Measurements from ENCODE around the gene CABLES1. TPM values are rescaled to one million over a fixed set of nuclear protein-coding genes. Genes with fewer than 3 reads are reported as not detected.

The CABLES1 gene
- total and polyA plus RNA-seq, 2 of the 4 experiments (the other 2 are of a cell fraction), result 4.7 to 5.7 TPM

- intact Hi-C loops (cut with micrococcal nuclease), result no loop called here
- Histone ChIP-seq H3K36me3 (ENCODE audit: control insufficient read depth, insufficient read depth, low read length) (0 out of 2 replicates have a peak, but pooled peaks cover 2% of the 10 kb centered on the region), H2AK9ac (replicated peaks; ENCODE audit: low read depth, low read length, poor library complexity) (no peak overlapping the region), H2BK20ac (ENCODE audit: low read depth, low read length) (no peak overlapping the region), H2AFZ (replicated peaks; ENCODE audit: low read length, poor library complexity) (no peak overlapping the region), H2BK120ac (ENCODE audit: low read depth, low read length) (no peak overlapping the region), H4K5ac (ENCODE audit: low read depth, low read length) (no peak overlapping the region), H2BK5ac (ENCODE audit: low read depth, low read length, poor library complexity, severe bottlenecking) (no peak overlapping the region), H3K79me1 (ENCODE audit: low read depth in 1 of 2, low read length in 2 of 2) (peaks cover 41 to 81% of the 10 kb centered on the region in 2 experiments), H3K4me2 (ENCODE audit: low read depth, low read length) (no peak overlapping the region), H3K4me3 (ENCODE audit: insufficient read depth, low read depth, low read length) (no peak overlapping the region), H3K4ac (ENCODE audit: low read depth, low read length) (no peak overlapping the region), H3K27me3 (ENCODE audit: control insufficient read depth, insufficient read depth, low read length) (no peaks in the 10 kb centered on the region), H3K56ac (ENCODE audit: extremely low read depth, insufficient read depth, low read length) (no peak overlapping the region), H4K91ac (ENCODE audit: insufficient read depth, low read depth, low read length) (no peak overlapping the region), H2AK5ac (ENCODE audit: low read depth, low read length) (no peak overlapping the region), H3K23ac (ENCODE audit: low read depth, low read length) (no peak overlapping the region), H3K4me1 (ENCODE audit: control insufficient read depth, insufficient read depth, low read length) (peaks cover 8% of the 10 kb centered on the region), H3K9me1 (ENCODE audit: insufficient read depth, low read length) (peaks cover 22% of the 10 kb centered on the region), H3K9me3 (ENCODE audit: control insufficient read depth, insufficient read depth, low read length) (no peaks in the 10 kb centered on the region), H4K20me1 (ENCODE audit: insufficient read depth, low read length) (peaks cover 64% of the 10 kb centered on the region), H3K27ac (ENCODE audit: insufficient read depth, low read length) (no peak overlapping the region), H2BK15ac (ENCODE audit: low read depth, low read length) (no peak overlapping the region), H3K14ac (replicated peaks; ENCODE audit: low read depth, low read length) (no peak overlapping the region), H3K18ac (ENCODE audit: low read depth, low read length) (no peak overlapping the region), H4K8ac (ENCODE audit: low read depth in 2 of 2, low read length in 2 of 2) (no peak overlapping the region), H3K9ac (ENCODE audit: low read depth, low read length) (no peak overlapping the region)
- BruUV-seq (replicated peaks), result no TSS peak
- ChIA-PET CTCF (no interaction called here), POLR2A (ENCODE audit: unreplicated experiment) (no interaction called here)
- 80% methylated on average over 1 of the region's 7 CpGs; no CpG with 5 or more reads in 1 of the 2 experiments for WGBS, 2 experiments (ENCODE audit: extremely low coverage in 2 of 2, insufficient read length in 1 of 2)
- ATAC-seq (ENCODE audit: low read depth) (no peak), DNase-seq (no peak)
- dilution Hi-C loops (cut with HindIII; ENCODE audit: low sequenced_read_pairs, unreplicated experiment), result no loop called here
- in situ Hi-C loops (cut with MboI; ENCODE audit: low sequenced_read_pairs), result no loop called here
- TF ChIP-seq CTCF (conservative IDR thresholded peaks at IDR 0.05; ENCODE audit: low read depth, low read length), result no peak
- TF ChIP-seq CHD1 (IDR thresholded peaks at IDR 0.05; ENCODE audit: low read depth, low read length), result no peak
- TF ChIP-seq MXI1 (IDR thresholded peaks at IDR 0.05; ENCODE audit: borderline replicate concordance, low read depth, low read length), result no peak
- no peak for TF ChIP-seq BHLHE40 (IDR thresholded peaks at IDR 0.05; ENCODE audit: low read depth, low read length)
- TF ChIP-seq, protein P1, sequence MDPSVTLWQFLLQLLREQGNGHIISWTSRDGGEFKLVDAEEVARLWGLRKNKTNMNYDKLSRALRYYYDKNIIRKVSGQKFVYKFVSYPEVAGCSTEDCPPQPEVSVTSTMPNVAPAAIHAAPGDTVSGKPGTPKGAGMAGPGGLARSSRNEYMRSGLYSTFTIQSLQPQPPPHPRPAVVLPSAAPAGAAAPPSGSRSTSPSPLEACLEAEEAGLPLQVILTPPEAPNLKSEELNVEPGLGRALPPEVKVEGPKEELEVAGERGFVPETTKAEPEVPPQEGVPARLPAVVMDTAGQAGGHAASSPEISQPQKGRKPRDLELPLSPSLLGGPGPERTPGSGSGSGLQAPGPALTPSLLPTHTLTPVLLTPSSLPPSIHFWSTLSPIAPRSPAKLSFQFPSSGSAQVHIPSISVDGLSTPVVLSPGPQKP (IDR thresholded peaks at IDR 0.05; ENCODE audit: borderline replicate concordance, low read depth, low read length), result no peak
Observed at GRCh38 chr18:23170137-23170536, 34.9 kb downstream of the CABLES1 start.
